Lower leg skin (tissue), 3 donors: ENCODE measurements around the gene RNLS.

Experiments used
- POLR2A ChIP-seq, 2 donors: fragments of 450-650 bp; IDR thresholded peaks; one replicate each; pipeline ENCODE4 v1.6.1; 2016 to 2017; ENCODE audit warnings: antibody characterized with exemption in 2 of 2, mild to moderate bottlenecking in 1 of 2, moderate library complexity in 1 of 2
- TF ChIP-seq, protein P1 (sequence below), 3 donors: fragments of 450-650 bp; IDR thresholded peaks; one replicate each; pipeline ENCODE4 v1.5.1; 2016; ENCODE audit warnings: antibody characterized with exemption in 3 of 3, mild to moderate bottlenecking in 3 of 3, moderate library complexity in 2 of 3

DNA sequence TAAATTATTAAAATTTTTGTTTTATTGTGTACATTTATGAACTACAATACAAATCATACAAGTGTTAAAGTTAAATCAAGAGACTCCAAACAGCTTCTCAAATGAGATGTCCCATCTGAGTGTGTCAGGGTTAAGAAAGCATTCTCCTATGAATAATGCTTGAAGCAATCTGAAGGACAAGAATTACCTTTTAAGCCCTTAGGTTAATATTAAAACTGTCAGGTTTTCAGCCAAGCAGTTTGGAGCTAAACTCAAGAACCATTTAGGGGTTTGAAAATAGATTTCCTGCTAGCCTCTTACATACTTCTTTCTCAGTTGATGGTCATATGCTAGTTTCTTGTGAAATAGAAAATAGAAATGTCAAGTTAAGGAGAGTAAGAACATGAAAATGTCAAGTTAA is 41.7 kb upstream of the RNLS start:
- TF ChIP-seq, protein P1, sequence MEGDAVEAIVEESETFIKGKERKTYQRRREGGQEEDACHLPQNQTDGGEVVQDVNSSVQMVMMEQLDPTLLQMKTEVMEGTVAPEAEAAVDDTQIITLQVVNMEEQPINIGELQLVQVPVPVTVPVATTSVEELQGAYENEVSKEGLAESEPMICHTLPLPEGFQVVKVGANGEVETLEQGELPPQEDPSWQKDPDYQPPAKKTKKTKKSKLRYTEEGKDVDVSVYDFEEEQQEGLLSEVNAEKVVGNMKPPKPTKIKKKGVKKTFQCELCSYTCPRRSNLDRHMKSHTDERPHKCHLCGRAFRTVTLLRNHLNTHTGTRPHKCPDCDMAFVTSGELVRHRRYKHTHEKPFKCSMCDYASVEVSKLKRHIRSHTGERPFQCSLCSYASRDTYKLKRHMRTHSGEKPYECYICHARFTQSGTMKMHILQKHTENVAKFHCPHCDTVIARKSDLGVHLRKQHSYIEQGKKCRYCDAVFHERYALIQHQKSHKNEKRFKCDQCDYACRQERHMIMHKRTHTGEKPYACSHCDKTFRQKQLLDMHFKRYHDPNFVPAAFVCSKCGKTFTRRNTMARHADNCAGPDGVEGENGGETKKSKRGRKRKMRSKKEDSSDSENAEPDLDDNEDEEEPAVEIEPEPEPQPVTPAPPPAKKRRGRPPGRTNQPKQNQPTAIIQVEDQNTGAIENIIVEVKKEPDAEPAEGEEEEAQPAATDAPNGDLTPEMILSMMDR (IDR thresholded peaks at IDR 0.05) = no peak
- no peak for TF ChIP-seq POLR2A (IDR thresholded peaks at IDR 0.05)
